Stimulated activated CD4-positive, alpha-beta T cell treated with anti-CD3 and anti-CD28 coated beads, TNF-alpha, amount 100 ng/mL, for 4 hours (primary cell): ENCODE measurements around the gene PEAK1.

Source experiments
- DNase-seq, 3 experiments: peaks; one replicate each; pipeline ENCODE4 v3.0.0-alpha.2; 2020; ENCODE audit warnings: low read depth in 3 of 3

Gene PEAK1

DNA sequence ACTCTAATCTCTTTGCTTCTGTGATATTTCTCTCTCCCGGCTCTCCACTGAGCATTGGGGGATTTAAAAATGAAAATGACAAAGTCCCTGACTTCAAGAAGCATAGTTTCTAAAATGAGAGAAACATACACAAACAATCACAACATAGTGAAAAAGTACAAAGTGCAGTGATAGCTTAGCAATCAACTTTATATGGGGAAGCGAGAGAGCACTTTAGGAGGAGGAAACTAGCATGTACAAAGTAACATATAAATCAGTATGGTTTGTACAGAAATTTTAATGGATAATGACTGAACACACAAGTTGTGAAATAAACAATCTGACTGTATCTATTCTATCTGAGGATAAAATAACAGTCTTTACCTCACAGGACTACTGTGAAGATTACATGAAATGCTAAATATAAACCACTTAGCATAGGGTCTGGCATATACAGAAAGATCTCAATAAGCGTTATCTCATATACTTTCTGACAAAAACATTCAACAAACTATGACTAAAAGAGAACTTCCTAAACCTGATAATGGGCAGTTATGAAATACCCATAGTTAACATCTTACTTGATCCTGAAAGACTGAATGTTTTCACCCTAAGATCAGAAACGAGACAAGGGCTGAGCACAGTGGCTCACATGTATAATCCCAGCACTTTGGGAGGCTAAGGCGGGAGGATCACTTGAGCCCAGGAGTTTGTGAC lies 61.2 kb downstream of the PEAK1 start:
- DNase-seq: no peak

DNA sequence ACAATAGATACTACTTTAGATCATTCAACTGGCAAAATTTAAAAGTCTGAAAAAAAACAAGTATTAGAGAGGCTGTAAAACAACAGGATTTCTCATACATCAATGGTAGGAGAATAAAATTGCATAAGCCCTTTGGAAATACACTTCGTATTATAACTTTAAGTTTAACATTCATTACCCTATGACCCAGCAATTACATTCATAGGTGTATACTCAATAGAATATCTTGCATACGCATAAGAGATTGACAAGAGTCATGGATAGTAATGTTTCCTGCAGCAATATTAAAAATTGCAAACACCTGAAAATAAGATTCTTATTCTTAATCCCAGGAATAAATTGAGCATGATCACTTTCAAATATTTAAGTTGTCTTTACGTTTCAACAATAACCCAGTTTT lies 63.6 kb downstream of the PEAK1 start:
- no peak for DNase-seq

DNA sequence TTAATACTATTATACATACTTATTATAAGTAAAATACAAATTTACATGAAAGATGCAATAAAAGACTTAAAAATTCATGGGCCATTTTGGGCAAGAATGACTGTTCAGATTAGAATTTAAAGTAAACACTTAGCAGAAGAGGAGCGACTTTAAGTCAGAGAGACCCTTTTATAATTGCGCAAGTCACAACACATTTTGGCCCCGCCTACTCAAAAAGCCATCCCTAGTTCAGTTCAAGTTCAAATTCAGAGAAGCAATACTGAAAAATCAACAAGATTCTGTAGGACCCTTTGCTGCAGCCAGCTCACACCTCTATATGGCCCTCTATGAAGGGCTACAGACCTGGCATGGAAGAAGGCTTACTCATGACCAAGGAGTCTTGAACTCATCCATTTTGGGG lies 64.6 kb downstream of the PEAK1 start:
- no peak for DNase-seq

- DNase-seq: no peak
These were observed 65.8 kb downstream of the PEAK1 start for GRCh38 chr15:77354063-77354462.

GRCh38 chr15:77352887-77353286 lies 67.0 kb downstream of the PEAK1 start:
- no peak for DNase-seq

GRCh38 chr15:77350792-77351191 lies 69.1 kb downstream of the PEAK1 start:
- DNase-seq: no peak

GRCh38 chr15:77349666-77350065 lies 70.2 kb downstream of the PEAK1 start:
- DNase-seq: no peak

- no peak for DNase-seq
These were observed 71.4 kb downstream of the PEAK1 start for GRCh38 chr15:77348511-77348910.

DNA sequence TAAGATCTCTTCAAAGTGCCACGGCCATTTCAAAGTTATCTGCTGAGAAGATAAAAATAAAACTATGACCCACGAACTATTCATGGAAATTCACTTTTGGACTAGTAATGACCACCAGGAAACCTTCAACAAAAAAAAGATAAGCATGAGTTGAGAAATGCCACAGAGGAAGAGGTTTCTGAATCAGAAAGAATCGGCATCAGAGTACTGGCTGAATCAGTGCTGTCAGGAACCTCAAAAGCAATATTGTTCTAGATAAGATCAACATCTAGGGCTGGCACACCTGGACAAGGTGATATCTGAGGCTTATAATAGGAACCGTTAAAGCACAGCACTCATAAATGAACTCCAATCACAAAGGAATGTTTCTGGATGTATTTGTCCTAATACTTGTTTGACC lies 72.7 kb downstream of the PEAK1 start:
- DNase-seq: no peak

GRCh38 chr15:77346245-77347036 lies 73.5 kb downstream of the PEAK1 start:
- no peak for DNase-seq

- DNase-seq: no peak
These were observed 77.1 kb downstream of the PEAK1 start for GRCh38 chr15:77342807-77343206.

DNA sequence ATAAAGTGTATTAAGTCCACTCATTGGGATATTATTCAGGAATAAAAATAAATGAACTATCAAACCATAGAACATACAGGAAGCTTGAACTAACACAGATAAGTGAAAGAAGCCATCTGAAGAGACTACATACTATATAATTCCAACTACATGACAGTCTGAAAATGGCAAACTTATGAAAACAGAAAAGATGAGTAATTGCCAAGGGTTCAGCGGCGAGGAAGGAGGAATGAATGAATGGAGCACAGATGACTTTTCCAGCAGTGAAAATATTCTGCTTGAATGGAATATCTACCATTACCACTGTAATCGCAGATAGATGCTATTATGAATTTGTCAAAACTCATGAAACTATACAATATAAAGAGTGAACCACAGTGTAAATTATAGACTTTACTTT lies 79.7 kb downstream of the PEAK1 start:
- no peak for DNase-seq

GRCh38 chr15:77336006-77336405 lies 83.9 kb downstream of the PEAK1 start:
- no peak for DNase-seq

DNA sequence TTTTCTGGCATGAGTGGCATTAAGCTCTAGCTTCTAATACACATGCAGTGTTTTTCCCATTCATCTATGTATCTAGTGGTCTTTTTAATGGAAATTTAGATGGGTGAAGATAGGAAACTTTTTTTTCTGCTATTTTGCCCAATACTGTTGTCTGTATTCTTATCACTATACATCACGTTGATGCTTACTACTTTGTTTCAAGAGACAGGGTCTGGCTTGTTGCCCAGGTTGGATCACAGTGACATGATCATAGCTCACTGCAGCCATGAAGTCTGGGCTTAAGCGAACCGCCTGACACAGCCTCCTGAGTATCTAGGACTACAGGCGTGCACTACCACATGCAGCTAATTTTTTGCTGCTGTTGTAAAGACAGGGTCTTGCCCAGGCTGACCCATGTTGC lies 84.6 kb downstream of the PEAK1 start:
- no peak for DNase-seq

DNA sequence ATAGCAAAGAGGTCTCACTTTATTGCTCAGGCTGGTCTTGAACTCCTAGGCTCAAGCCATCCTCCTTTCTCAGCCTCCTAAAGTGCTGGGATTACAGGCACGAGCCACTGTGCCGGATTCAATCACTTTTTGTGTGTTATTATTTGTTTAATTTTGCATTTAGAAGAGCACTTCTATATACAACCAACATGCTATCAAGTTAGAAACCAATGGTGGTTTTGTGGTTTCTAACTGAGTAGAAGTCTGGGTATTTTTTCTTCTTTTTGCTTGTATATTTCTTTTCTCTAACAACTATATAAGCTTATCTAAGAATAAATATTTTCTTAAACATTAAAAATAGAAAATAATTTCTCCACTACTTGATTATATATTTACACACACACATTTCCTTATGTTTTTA lies 86.7 kb downstream of the PEAK1 start:
- DNase-seq: no peak

GRCh38 chr15:77329202-77329601 lies 90.7 kb downstream of the PEAK1 start:
- no peak for DNase-seq

DNA sequence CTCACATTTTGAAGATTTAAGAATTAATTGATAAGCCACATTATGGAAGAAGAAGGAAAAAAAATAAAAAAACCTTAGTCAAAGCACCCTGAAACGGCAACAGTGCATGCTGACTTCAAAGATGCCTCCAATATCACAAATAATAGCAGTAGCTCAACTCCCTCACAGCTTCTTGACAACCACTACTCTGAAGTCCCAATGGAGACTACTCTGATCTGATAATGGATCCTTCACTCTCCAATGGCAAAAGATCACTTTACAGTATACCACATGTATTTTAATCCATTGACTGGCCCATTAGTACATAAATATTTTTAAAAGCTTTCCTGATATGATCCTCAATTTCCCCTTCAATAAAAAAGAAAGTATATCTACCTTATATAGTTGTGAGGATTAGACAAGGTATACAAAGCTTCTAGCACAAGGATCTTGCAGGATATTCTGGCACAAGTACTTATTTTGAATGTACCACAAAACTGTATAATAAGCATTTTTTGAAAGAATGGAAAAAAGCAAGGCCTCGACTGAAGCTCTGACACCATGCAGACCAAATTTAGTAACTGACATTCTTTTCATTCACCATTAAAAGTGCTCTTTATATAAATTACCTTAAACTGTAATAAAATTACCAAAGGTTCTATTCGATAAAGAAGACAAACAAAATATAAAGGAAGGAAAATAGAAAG lies 91.9 kb downstream of the PEAK1 start:
- no peak for DNase-seq

DNA sequence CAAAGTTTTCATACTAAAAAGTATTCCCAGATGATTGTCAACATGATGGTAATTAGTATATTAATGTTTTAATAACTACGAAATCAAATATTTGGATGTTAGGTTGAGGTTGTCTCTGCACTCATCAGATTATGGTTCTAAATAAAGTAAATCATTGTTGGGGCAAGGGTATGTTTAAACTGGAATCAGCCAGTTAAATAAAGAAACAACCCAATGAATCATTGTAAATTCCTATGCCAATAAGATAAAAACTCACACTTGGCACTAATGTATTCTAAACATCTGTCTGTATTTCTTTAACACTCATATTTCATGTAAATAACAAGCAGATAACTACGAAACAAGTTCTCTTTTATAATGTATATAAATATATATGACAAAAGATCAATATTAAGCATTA lies 92.7 kb downstream of the PEAK1 start:
- DNase-seq: no peak

- DNase-seq: no peak
These were observed 93.5 kb downstream of the PEAK1 start for GRCh38 chr15:77326366-77326765.

- DNase-seq: no peak
These were observed 107.4 kb downstream of the PEAK1 start for GRCh38 chr15:77312523-77312922.

GRCh38 chr15:77311618-77312398 lies 108.1 kb downstream of the PEAK1 start:
- no peak for DNase-seq

GRCh38 chr15:77311020-77311419 lies 108.9 kb downstream of the PEAK1 start:
- no peak for DNase-seq
